C4-2B (cell line): Measurements from ENCODE around the gene CRYAB.

Experiments
- CTCF ChIP-seq: fragments of 450-650 bp; conservative IDR thresholded peaks from 2 replicates; pipeline ENCODE4 v1.5.1; 2017; ENCODE audit warnings: mild to moderate bottlenecking
- ZFX ChIP-seq: fragments of 450-650 bp; IDR thresholded peaks from 2 replicates; pipeline ENCODE4 v1.6.1; 2017

- TF ChIP-seq CTCF: no peak
- no peak for TF ChIP-seq ZFX
Observed at GRCh38 chr11:111909378-111909777, 2.2 kb downstream of the CRYAB start.
